D341Med (cell line): ENCODE measurements around the gene AFF4.
"Not testable (repeated sequence)": the region's sequence is repeated elsewhere in the genome, so short reads cannot be mapped to it uniquely, and the experiment has no call there.

Source experiments
- DNase-seq: peaks from one replicate; pipeline ENCODE4 v3.0.0; 2012; ENCODE audit warnings: low spot score

Gene AFF4, protein sequence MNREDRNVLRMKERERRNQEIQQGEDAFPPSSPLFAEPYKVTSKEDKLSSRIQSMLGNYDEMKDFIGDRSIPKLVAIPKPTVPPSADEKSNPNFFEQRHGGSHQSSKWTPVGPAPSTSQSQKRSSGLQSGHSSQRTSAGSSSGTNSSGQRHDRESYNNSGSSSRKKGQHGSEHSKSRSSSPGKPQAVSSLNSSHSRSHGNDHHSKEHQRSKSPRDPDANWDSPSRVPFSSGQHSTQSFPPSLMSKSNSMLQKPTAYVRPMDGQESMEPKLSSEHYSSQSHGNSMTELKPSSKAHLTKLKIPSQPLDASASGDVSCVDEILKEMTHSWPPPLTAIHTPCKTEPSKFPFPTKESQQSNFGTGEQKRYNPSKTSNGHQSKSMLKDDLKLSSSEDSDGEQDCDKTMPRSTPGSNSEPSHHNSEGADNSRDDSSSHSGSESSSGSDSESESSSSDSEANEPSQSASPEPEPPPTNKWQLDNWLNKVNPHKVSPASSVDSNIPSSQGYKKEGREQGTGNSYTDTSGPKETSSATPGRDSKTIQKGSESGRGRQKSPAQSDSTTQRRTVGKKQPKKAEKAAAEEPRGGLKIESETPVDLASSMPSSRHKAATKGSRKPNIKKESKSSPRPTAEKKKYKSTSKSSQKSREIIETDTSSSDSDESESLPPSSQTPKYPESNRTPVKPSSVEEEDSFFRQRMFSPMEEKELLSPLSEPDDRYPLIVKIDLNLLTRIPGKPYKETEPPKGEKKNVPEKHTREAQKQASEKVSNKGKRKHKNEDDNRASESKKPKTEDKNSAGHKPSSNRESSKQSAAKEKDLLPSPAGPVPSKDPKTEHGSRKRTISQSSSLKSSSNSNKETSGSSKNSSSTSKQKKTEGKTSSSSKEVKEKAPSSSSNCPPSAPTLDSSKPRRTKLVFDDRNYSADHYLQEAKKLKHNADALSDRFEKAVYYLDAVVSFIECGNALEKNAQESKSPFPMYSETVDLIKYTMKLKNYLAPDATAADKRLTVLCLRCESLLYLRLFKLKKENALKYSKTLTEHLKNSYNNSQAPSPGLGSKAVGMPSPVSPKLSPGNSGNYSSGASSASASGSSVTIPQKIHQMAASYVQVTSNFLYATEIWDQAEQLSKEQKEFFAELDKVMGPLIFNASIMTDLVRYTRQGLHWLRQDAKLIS

GRCh38 chr5:132963171-132964104, at the start of gene AFF4:
AFF4 (minus strand) TSS chr5:132963634; CDS start chr5:132937189, 26,445 bp downstream.
- DNase-seq, result peak; percentile 96

DNA sequence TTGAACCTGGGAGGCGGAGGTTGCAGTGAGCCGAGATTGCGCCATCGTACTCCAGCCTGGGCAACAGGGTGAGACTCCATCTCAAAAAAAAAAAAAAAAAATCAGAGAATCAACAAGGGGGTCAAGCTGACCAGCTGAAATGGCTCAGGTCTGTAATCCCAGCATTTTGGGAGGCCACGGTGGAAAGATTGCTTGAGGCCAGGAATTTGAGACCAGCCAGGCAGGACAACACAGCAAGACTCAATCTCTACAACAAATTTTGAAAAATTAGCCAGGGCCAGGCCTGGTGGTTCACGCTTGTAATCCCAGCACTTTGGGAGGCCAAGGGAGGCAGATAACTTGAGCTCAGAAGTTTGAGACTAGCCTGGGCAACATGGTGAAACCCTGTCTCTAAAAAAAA, 45.0 kb upstream of the AFF4 start:
- DNase-seq, result not testable (repeated sequence)

DNA sequence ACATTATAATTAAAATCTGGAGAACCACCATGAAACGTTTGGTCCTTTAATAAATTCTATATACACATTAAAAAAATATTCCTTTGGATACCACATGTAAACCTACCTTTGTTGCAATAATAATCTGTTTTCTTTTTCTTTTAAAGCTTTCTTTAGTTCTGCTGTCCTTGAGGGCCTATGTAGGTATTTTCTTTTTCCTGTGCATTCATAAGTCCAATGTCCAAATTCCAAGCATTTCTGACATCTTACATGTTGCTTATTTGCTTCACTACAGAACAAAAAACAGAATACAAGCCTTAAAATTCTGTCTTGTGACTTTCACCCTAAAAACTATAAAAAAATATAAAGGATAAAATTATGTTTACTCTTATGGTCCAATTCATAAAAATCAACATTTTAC, 43.2 kb upstream of the AFF4 start:
- no peak for DNase-seq

GRCh38 chr5:132999246-132999645, 35.8 kb upstream of the AFF4 start:
- no peak for DNase-seq

GRCh38 chr5:132998556-132998955, 35.1 kb upstream of the AFF4 start:
- DNase-seq, result no peak

DNA sequence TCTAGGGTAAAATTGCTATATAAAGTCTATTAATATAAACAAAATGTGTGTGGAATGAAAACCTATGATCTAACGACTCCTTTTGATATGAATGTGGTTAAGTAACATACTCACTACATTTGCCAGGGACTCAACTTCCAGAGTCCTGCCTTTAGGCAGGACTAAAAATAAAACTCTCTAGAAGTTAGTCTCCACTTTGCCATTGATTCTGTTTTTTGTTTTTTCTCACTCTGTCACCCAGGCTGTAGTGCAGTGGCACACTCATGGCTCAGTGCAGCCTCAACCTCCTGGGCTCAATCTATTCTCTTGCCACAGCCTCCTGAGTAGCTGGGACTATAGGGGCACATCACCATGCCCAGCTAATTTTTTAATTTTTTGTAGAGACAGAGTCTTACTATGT, 32.9 kb upstream of the AFF4 start:
- DNase-seq, result no peak

DNA sequence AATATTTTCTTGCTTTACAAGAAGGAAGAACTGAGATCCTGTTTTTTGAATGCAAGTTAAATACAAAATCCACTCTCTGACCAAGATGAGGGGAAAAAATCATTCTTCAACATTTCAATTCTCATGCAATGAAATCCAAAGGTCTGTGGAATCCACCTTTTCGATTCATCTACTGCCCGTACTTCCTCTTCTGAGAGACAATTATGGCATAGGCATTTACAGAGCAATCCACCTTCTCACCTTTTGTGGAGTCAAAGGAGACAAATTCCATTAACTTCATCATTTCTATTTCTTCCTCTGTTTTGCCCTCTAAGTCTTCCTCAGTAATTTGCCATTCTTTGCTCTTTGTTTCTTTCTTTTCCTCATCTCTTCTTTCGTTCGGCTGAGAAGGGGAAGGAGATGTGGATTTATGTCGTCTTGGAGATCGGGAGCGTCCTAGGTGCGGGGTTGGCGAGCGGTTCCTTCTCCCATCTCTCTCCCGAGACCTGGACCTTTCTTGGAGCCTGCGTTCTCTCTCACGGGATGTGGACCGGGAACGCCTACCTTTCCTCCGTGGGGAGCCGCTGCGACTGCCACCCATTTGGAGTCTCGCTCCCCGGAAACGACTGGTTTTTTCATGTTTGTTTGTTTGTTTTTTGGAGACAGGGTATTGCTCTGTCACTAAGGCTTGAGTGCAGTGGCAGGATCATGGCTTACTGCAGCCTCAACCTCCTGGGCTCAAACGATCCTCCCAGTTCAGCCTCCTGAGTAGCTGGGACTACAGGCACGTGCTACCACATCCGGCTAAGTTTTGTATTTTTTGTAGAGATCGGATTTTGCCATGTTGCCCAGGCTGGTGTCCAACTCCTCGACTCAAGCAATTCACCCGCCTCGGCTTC, 24.3 kb upstream of the AFF4 start:
- peak; percentile 13 for DNase-seq

- not testable (repeated sequence) for DNase-seq
Observed at GRCh38 chr5:132982971-132983370, 19.5 kb upstream of the AFF4 start.

DNA sequence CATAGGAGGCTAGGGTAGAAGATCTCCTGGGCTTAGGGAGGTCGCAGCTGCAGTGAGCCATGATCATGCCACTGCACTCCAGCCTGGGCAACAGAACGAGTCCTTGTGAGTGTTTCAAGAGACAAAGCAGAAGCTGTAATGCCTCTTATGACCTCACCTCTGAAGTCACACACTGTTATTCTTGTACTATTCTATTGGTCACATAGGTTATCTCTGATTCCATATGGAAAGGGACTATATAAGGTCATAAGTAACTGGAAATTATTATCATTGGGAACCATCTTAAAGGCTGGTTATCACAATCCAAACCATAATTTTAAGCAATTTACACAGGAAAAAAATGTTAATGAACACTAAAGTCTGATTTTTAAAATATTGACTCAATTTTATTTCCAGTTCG, 17.9 kb upstream of the AFF4 start:
- no peak for DNase-seq

DNA sequence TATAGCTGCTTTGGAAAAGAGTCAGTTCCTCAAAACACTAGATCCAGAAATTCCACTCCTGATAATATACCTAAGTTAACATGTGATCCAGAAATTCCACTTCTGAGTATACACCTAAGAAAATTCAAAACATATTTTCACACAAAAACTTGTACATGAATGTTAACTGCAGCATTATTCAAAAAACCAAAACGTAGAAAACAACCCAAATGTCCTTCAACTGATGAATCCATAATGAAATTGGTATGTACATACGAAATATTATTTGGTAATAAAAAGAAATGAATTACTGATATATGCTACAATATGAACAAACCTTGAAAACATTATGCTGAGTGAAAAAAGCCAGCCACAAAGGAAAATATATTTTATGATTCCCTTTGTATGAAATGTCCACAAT, 16.5 kb upstream of the AFF4 start:
- DNase-seq, result no peak

- DNase-seq, result no peak
Observed at GRCh38 chr5:132979367-132979940, 16.0 kb upstream of the AFF4 start.

DNA sequence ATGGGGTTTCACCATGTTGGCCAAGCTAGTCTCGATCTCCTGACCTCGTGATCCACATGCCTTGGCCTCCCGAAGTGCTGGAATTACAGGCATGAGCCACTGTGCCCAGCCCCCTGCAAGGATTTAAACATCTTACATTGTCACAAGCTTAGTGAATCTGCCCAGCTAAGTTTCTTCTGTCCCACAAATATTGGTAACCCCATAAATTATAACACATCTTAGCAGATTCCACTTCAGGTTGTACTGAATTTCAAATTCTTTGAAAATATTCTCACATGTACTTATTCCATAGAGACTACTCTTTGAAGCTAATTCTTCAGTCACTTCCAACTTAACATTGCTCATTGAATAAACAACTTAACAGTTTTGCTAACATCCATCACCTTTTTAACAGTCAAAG, 13.4 kb upstream of the AFF4 start:
- no peak for DNase-seq

GRCh38 chr5:132972436-132972828, 9.0 kb upstream of the AFF4 start:
- DNase-seq, result not testable (repeated sequence)

DNA sequence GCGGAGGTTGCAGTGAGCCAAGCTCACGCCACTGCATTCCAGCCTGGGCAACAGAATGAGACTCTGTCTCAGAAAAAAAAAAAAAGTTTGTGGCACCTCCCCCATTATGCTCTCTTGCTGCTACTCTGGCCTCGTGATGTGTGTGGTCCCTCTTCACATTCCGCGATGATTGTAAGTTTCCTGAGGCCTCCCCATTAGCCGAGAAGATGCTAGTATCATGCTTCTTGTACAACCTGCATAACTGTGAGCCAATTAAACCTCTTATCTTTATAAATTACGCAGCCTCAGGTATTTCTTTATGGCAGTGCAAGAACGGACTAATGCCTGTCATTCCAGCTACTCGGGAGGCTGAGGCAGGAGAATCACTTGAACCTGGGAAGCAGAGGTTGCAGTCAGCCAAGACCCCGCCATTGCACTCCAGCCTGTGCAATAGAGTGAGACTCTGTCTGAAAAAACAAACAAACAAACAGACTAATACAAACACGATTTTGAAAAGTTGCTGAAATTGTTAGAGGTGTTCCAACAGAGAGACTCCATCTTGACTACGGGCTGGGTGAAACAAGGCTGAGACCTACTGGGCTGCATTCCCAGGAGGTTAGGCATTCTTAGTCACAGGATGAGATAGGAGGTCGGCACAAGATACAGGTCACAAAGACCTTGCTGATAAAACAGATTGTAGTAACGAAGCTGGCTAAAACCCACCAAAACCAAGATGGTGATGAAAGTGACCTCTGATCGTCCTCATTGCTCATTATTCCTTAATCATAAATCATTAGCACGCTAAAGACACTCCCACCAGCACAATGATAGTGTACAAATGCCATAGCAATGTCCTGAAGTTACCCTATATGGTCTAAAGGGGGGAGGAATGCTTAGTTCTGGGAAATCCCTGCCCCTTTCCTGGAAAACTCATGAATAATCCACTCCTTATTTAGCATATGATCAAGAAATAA, 8.3 kb upstream of the AFF4 start:
- DNase-seq, result no peak

DNA sequence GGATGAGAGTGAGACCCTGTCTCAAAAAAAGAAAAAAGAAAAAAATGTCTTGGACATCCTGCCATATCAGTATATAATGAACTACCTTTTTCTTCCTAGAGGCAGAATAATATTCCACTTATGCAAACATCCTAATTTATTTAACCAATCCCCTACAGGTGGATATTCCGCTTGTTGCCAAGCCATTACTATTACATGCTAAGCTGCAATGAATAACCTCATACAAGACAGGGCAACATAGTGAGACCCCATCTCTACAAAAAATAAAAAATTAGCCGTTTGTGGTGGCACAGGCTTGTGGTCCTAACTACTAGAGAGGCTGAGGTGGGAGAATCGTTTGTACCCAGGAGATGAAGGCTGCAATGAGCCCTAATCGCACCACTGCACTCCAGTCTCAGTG, 1.7 kb upstream of the AFF4 start:
- no peak for DNase-seq

DNA sequence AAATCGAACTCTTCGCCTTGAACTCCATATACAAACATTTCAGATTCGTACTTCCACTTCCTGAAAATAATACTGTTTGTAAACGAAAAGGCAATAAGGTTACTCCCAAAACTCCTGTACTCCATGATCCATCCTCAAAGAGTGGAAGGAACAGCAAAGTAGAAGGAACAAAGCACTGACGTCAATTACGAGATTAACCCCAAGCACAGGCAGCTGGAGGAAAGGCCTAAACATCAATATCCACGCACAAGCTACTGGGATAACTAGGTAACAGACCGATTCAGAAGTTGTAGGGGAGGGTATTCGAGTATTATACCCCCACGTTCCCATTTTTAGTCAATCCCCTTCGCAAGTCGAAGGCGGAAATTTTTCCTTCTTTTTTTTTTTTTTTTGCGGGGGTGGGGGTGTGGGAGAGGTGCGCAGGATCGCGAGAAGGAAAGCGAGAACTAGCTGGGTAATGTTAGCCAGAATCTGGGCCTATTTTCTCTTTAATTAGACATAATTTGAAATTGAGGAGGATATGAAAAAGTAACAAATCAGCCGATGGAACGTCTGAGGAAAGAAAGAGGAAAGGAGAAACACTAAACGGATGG, 909 bp downstream of the AFF4 start:
- DNase-seq, result peak; percentile 55

DNA sequence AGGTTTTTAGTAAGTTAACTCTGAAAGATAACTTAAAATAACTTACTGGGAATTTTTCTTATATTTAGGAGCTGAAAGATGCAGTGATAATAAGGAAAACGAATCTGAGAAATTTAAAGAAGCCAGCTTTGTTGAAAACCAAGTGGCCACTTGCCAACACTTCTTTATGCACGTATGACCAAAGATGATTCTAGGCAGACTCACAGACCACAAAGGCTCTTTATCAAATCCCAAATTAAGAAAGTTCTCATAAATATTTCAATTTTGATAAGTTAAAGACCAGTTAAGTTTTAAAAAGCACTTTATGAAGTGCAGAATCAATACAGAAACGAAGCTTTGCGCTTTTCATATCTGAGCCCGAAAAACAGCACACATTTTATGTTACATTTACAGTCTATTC, 1.5 kb downstream of the AFF4 start:
- no peak for DNase-seq

GRCh38 chr5:132961123-132961815, 2.2 kb downstream of the AFF4 start:
- DNase-seq, result not testable (repeated sequence)
